ENCODE results near the gene LRRC27.
"Not testable (repeated sequence)": the region's sequence is repeated elsewhere in the genome, so short reads cannot be mapped to it uniquely, and the experiment has no call there.

LRRC27 gene

GRCh38 chr10:132331601-132332432 lies at the start of gene LRRC27:
Gene LRRC27 (plus strand): TSS chr10:132332193. CDS start chr10:132333525, 1,332 bp downstream.
- DNase-seq (ENCODE audit: low read depth): peak; percentile 100

- DNase-seq (ENCODE audit: low read depth): no peak
These were observed 49.1 kb upstream of the LRRC27 start for GRCh38 chr10:132282667-132283603.

- DNase-seq (ENCODE audit: low read depth): no peak
These were observed 48.2 kb upstream of the LRRC27 start for GRCh38 chr10:132283604-132284382.

- DNase-seq (ENCODE audit: low read depth): no peak
These were observed 42.6 kb upstream of the LRRC27 start for GRCh38 chr10:132289439-132289838.

GRCh38 chr10:132290631-132291030 lies 41.4 kb upstream of the LRRC27 start:
- no peak for DNase-seq (ENCODE audit: low read depth)

- DNase-seq (ENCODE audit: low read depth): no peak
These were observed 40.2 kb upstream of the LRRC27 start for GRCh38 chr10:132291826-132292225.

- DNase-seq (ENCODE audit: low read depth): no peak
These were observed 39.4 kb upstream of the LRRC27 start for GRCh38 chr10:132292287-132293200.

- no peak for DNase-seq (ENCODE audit: low read depth)
These were observed 38.7 kb upstream of the LRRC27 start for GRCh38 chr10:132293201-132293812.

GRCh38 chr10:132293813-132294520 lies 38.0 kb upstream of the LRRC27 start:
- DNase-seq (ENCODE audit: low read depth): no peak

GRCh38 chr10:132294561-132295318 lies 37.3 kb upstream of the LRRC27 start:
- no peak for DNase-seq (ENCODE audit: low read depth)

GRCh38 chr10:132295481-132295880 lies 36.5 kb upstream of the LRRC27 start:
- not testable (repeated sequence) for DNase-seq (ENCODE audit: low read depth)

GRCh38 chr10:132296666-132297443 lies 35.1 kb upstream of the LRRC27 start:
- no peak for DNase-seq (ENCODE audit: low read depth)

- no peak for DNase-seq (ENCODE audit: low read depth)
These were observed 34.5 kb upstream of the LRRC27 start for GRCh38 chr10:132297526-132297925.

- DNase-seq (ENCODE audit: low read depth): no peak
These were observed 33.7 kb upstream of the LRRC27 start for GRCh38 chr10:132298038-132298881.

GRCh38 chr10:132299371-132300336 lies 32.3 kb upstream of the LRRC27 start:
- DNase-seq (ENCODE audit: low read depth): no peak

GRCh38 chr10:132300582-132300981 lies 31.4 kb upstream of the LRRC27 start:
- DNase-seq (ENCODE audit: low read depth): no peak
